SKM-1 treated with dmso at 0.1 percent for 144 hours (cell line): ENCODE results near the gene CD46.

ENCODE experiments used
- DNase-seq: peaks from one replicate; lab custom pipeline; 2025; ENCODE audit not compliant: unreplicated experiment; lab: John Stamatoyannopoulos, UW

CD46 gene

GRCh38 chr1:207826557-207827487, 75.0 kb downstream of the CD46 start:
- no peak for DNase-seq

GRCh38 chr1:207827488-207827830, 75.6 kb downstream of the CD46 start:
- DNase-seq = no peak

DNA sequence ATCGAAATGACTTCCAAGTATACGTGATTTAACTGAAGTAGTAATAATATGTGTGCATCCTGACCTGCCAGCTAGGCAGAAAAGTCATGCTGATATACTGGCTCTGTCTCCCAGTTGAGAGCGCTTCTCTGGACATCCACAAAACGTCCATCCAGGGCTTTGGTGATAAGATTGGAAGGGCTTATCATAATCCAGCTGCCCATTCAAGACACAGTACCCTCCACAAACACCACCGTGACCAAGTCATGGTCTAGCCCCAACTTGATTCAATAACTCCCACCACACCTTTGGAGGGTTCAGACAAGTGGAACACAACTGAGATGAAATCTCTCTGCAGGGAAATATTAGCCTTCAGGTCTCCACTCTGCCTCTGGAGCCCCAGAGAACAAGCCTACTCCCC, 76.2 kb downstream of the CD46 start:
- DNase-seq = no peak

DNA sequence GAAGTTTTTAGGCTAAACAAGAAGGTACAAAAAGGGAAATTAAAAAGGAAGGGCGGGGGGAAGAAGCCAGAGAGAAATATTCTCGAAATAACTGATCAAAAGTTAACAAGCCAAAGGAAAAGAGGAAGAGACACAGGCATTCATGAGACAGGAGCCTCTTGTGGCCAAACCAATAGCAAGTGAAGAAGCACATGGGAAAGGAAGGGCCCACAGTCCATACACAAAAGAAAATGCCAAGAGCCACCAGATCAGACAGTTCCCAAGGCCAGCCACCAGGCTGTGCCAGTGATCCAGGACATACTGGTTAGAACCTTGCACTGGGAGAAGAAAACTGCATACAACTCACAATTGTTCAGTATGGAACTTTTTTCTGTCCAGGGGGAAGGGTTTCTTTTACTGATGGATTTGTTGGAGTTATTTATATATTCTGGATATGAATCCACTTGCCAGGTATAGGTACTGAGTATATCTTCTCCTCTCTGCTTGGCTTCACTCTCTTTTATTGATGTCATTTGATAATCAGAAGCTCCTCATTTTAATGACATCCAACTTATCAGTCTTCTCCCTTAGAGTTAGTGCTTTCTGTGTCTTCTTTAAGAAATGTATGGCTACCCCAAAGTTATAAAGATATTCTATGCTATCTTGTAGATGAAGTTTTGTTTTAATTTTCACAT, 76.8 kb downstream of the CD46 start:
- peak; percentile 100 for DNase-seq

DNA sequence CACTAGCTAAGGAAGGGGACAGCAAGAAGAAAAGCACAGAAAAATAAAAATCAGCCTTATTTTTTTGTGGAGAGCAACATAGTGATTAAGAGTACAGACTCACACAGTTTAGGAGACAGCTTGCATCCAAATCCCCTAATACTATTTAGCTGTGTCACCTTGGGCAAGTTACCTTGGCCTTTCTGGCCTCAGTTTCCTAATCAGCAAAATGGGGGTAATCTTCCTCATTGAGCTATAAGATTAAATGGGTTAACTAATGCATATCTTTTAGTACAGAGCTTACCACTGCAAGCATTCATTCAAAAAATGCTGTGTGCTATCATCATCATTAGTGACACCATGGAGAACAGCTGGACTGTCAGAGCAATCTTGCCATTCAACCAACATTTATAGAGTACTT, 77.7 kb downstream of the CD46 start:
- DNase-seq = no peak

DNA sequence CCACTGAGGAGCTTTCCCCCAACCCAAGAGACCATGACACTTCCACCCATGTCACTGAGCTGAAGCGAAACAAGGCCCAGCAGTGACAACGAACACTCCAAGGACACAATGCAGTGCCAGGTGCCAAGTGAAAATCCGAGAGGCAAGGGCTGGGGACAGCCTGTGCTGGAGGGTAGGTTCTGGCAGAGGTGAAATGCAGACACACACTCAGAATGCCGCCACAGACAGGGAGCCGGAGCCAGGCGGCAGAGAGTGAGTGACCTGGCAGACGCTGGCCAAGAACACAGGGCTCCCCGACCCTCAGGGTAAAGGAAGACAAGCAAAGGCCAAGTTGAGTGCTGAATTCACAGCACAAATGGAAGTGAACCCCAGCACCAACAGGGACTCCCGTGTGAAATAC, 78.9 kb downstream of the CD46 start:
- DNase-seq = no peak

DNA sequence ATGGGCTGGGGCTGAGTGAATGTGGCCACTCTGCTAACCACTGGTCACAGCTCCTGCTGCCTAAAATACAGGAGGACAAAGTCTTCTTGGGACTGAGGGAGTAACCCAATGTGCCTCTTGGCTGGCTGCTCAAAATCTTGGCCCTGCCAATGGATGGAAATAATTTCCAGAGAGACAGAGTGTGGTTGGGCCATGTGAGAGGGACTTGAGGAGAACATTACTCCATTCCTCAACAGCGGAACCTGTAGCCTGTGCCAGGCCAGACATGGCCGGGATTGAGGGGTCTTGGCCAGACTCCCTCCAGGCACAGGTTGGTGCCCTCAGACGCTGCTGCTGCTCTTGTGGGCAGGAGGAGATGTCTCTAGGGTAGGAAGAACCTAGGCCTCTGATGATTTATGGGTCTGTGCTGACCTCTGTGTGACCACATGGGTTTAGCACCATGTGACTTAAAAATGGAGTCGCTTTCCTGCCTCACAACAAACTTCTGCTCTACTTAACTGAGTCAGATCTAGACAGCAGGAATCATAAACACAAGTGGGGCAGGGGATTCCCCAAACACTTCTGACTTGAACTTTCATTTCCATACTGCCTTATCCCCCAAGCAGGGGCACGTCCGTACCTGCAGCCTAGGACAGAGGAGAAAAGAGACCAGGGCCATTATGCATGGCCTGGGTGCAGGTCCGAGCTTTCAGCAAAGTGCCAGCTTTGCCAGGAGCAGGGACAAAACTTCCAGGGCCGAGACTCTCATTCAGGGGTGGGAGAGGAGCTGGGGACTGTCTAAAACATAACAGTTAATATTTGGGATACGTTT, 79.9 kb downstream of the CD46 start:
- no peak for DNase-seq

DNA sequence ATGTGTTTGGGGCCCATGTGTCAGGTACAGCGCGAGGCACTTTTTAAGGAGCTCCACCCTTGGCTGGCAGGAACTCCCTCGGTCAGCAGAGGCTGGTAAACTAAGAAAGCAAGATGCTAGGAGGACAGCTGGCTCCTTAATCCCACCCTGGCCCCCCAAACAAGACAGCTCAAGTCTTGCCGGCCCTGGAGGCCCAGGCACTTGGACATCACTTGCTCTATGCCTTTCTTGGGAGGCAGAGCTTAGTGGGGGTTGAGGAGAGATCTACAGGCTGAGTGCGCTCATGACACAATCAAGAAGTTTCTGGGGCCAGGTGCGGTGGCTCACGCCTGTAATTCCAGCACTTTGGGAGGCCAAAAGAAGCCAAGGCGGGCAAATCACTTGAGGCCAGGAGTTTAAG, 80.9 kb downstream of the CD46 start:
- DNase-seq = no peak

DNA sequence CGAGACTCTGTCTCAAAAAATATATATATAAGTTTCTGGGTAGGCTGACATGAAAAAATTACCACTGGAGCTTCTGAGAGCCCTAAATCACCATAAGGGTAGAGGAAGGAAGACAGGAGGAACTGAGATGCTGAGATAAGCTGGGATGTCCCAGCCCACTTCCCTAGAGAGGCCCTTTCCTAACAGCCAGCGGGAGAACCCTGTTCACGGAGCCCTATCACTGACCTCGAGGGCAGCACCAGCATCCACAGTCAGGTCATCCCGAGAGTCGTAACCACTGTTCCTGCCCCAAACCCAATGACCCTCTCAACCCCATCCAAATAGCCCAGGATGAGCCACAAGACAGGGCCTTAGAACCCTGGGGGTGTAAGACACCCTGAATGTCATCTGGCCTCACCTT, 81.5 kb downstream of the CD46 start:
- peak; percentile 64 for DNase-seq

DNA sequence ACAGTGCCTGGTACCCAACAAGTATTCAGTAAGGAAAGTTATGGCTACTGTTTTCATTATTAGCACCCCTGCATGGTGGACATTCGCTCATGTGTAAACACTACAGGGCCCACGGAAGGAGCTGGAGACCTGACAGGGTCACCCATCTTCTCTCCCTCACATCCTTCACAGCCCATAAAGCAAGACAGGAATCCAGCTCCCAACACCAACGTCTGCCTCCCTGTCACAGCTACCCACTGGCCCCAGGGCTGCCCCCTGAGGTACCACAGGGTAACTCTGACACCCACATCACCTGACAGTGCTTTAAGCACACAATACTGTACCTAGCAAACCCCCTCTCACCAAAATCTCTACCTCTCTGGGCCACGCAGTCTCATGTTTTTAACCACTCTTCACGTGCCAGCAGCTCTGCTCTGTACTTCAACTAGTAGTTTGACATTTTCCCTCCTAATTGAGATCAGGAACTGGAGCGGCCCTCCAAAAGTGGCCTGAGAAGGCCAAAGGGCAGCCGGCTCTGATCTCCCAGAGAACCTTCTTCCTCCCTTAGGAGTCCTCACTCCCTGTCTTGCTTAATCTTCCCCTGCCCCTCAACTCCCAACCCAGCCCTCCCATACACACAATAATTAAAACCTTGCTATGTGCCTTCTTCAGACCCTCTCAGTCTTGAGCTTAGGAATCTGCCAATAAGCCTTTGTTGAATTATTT, 82.3 kb downstream of the CD46 start:
- no peak for DNase-seq

- no peak for DNase-seq
Measured at GRCh38 chr1:207835958-207836357, 84.1 kb downstream of the CD46 start.

DNA sequence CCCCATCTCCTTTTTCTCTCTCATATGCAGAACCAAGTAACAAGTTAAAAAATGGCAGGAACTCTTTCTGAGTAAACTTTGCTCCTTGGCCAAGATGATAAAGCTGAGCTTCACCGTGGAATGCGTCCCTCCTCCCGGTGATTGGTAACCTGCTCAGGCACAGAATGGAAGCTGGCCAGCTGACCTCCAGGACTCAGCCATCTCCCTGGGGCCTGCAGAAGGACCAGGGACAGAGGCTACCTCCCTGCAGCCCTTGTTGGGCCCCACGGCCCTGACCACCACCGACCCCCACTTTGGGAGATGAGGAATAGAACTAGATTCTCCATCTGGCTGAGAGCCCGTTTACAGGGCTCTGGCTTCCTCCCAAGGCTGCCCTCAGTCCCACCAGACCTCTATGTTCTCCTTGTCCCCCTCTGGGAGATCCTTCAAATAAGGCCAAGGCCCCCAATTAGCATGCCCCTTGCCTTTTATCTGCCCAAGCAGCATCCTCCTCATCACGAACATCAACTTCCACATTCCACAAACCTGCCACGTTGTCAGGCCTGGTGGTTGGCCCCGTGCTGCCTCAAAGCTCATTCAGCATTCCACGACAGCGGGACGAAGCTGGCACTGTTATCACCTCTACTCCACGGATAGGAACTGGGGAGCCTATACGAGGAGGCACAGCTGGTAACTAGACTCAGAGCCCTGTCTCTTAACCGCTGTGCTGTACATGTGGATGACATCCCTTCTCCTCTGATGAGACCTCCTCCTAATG, 84.9 kb downstream of the CD46 start:
- DNase-seq = no peak

- DNase-seq = no peak
Measured at GRCh38 chr1:207837673-207838072, 85.8 kb downstream of the CD46 start.

- no peak for DNase-seq
Measured at GRCh38 chr1:207838156-207839082, 86.6 kb downstream of the CD46 start.

DNA sequence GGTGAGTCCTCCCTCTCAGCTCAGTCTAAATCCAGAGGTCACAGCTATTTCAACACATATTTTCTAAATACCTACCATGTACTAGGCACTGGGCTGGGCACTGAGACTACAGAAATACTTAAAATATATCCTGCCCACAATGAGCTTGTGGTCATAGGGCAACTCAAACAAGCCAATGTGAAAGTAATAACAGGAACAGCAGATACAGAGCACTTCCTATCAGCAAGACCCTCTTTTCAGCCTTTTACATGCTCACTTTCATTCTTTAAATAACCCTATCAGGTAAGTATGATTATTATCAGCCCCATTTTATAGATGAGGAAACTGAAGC, 87.2 kb downstream of the CD46 start:
- DNase-seq = no peak

DNA sequence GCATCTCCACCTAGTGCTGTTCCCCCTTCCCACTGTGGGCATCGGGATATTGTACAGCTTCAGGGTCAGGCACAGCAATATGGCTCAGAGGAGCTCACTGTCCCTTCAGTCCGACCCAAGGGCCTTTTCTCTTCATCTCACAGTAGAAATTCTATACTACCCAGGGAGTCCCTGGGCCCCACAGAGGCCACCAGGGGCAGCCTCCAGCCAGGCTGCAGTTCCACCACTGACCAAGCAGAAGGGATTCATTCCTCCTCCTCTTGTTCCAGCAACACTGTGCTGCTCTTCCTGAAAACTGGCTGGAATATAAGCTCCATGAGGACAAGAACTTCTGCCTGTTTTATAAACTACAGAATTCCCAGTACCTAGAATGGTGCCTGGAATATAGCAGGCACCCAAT, 88.5 kb downstream of the CD46 start:
- no peak for DNase-seq

DNA sequence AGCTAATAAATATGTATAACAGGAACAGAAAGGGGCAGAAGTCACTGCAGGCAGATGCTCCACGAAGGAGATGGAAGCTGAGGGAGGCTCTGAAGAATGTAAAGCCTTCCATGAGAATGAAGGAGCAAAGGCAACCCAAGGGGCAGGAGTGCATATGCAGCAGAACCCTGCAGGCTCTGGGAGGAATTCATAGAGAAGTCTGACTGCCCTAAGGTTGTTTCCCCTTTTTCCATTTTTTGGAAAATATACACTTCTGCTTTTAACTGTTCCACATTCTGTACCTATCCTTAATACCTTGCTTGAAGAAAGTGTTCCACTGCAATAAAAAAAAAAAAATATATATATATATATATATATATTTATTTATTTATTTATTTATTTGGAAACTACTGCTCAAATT, 89.4 kb downstream of the CD46 start:
- DNase-seq = peak; percentile 52

- DNase-seq = no peak
Measured at GRCh38 chr1:207841901-207842300, 90.0 kb downstream of the CD46 start.

DNA sequence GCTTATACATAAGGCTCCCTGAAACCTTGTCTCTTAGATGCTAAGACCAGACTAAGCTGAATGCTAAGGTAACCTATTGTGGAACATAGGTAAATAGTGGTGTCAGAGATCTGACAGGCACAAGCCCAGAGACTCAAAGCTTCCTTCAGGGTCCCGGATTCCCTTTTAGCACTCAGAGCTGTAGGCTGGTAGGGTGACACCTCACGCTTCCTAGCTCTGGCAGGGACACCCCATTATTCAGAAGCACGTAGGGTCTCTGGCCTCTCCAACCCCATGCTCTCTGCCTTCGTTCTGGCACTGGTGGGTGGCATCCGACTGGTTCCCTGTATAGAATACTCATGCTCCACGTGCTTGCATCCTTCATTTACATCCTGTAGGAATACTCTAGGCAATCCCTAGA, 90.7 kb downstream of the CD46 start:
- DNase-seq = no peak
